MV-4-11 (cell line): ENCODE measurements around the gene DLG4.

Source experiments
- DNase-seq: peaks from one replicate; lab custom pipeline; 2025; lab: John Stamatoyannopoulos, UW

DLG4 gene

GRCh38 chr17:7214300-7215135 lies 5.1 kb downstream of the DLG4 start:
- DNase-seq, result peak; percentile 95

GRCh38 chr17:7213895-7214299 lies 5.7 kb downstream of the DLG4 start:
- DNase-seq, result peak; percentile 66

GRCh38 chr17:7211491-7212273 lies 8.0 kb downstream of the DLG4 start:
- DNase-seq, result no peak

- DNase-seq, result no peak
These were observed 10.7 kb downstream of the DLG4 start for GRCh38 chr17:7208754-7209460.

- DNase-seq, result no peak
These were observed 11.5 kb downstream of the DLG4 start for GRCh38 chr17:7208027-7208571.

GRCh38 chr17:7207120-7208001 lies 12.3 kb downstream of the DLG4 start:
- DNase-seq, result no peak

- DNase-seq, result no peak
These were observed 14.1 kb downstream of the DLG4 start for GRCh38 chr17:7205561-7205960.

GRCh38 chr17:7204828-7205461 lies 14.7 kb downstream of the DLG4 start:
- DNase-seq, result peak; percentile 63

GRCh38 chr17:7204336-7204735 lies 15.3 kb downstream of the DLG4 start:
- DNase-seq, result no peak

GRCh38 chr17:7203391-7203790 lies 16.2 kb downstream of the DLG4 start:
- no peak for DNase-seq

GRCh38 chr17:7196651-7197401 lies 22.8 kb downstream of the DLG4 start:
- DNase-seq, result no peak

GRCh38 chr17:7195971-7196370 lies 23.7 kb downstream of the DLG4 start:
- DNase-seq, result no peak

GRCh38 chr17:7192271-7192937 lies 27.2 kb downstream of the DLG4 start:
- DNase-seq, result no peak

- no peak for DNase-seq
These were observed 27.9 kb downstream of the DLG4 start for GRCh38 chr17:7191571-7192270.

- no peak for DNase-seq
These were observed 28.6 kb downstream of the DLG4 start for GRCh38 chr17:7191069-7191468.

- no peak for DNase-seq
These were observed 29.2 kb downstream of the DLG4 start for GRCh38 chr17:7190276-7190917.

GRCh38 chr17:7186241-7186640 lies 33.4 kb downstream of the DLG4 start:
- peak; percentile 26 for DNase-seq

GRCh38 chr17:7184647-7185046 lies 35.0 kb downstream of the DLG4 start:
- DNase-seq, result no peak
